HEK293T (cell line): ENCODE results near the gene RBCK1.

ENCODE experiments used
- CTCF ChIA-PET: fragments of 350-600 bp; formaldehyde crosslinking; extraction: SDS; loops from one replicate; lab custom pipeline; 2021; ENCODE audit warnings: antibody characterized with exemption, inconsistent platforms; lab: Yijun Ruan, JAX
- POLR2A ChIA-PET: fragments of 350-600 bp; formaldehyde crosslinking; extraction: SDS; loops from one replicate; lab custom pipeline; 2020; ENCODE audit warnings: antibody characterized with exemption, inconsistent platforms; lab: Yijun Ruan, JAX
- DNase-seq: peaks from one replicate; pipeline ENCODE4 v3.0.0; 2012; ENCODE audit warnings: mixed read lengths; ENCODE audit errors: extremely low spot score
- ARNT ChIP-seq: fragments of 450-650 bp; IDR thresholded peaks from 2 replicates; pipeline ENCODE4 v1.6.1; 2017; ENCODE audit warnings: mild to moderate bottlenecking
- BHLHE40 ChIP-seq: fragments of 450-650 bp; IDR thresholded peaks from 2 replicates; pipeline ENCODE4 v1.6.1; 2016; ENCODE audit warnings: mild to moderate bottlenecking, moderate library complexity, borderline replicate concordance
- CTBP1 ChIP-seq: fragments of 450-650 bp; IDR thresholded peaks from 2 replicates; pipeline ENCODE4 v1.6.1; 2016; ENCODE audit warnings: borderline replicate concordance
- ELF4 ChIP-seq: fragments of 450-650 bp; IDR thresholded peaks from 2 replicates; pipeline ENCODE4 v1.6.1; 2017; ENCODE audit warnings: antibody characterized with exemption
- FOXA1 ChIP-seq: fragments of 450-650 bp; IDR thresholded peaks from 2 replicates; pipeline ENCODE4 v1.6.1; 2016; ENCODE audit warnings: mild to moderate bottlenecking
- FOXK2 ChIP-seq: fragments of 450-650 bp; IDR thresholded peaks from 2 replicates; pipeline ENCODE4 v1.6.1; 2016; ENCODE audit warnings: mild to moderate bottlenecking
- FOXM1 ChIP-seq: fragments of 450-650 bp; IDR thresholded peaks from 2 replicates; pipeline ENCODE4 v1.6.1; 2017; ENCODE audit warnings: mild to moderate bottlenecking, borderline replicate concordance
- HDGF ChIP-seq: fragments of 450-650 bp; IDR thresholded peaks from 2 replicates; pipeline ENCODE4 v1.6.1; 2017; ENCODE audit warnings: antibody characterized with exemption, borderline replicate concordance
- L3MBTL2 ChIP-seq: fragments of 450-650 bp; conservative IDR thresholded peaks from 2 replicates; pipeline ENCODE4 v1.6.1; 2016; ENCODE audit warnings: mild to moderate bottlenecking
- LEF1 ChIP-seq: fragments of 450-650 bp; IDR thresholded peaks from 2 replicates; pipeline ENCODE4 v1.6.1; 2017; ENCODE audit warnings: mild to moderate bottlenecking, borderline replicate concordance
- NFRKB ChIP-seq: fragments of 450-650 bp; IDR thresholded peaks from 2 replicates; pipeline ENCODE4 v1.6.1; 2016; ENCODE audit warnings: mild to moderate bottlenecking, moderate library complexity
- PKNOX1 ChIP-seq: fragments of 450-650 bp; IDR thresholded peaks from 2 replicates; pipeline ENCODE4 v1.6.1; 2016
- SP1 ChIP-seq: fragments of 450-650 bp; IDR thresholded peaks from 2 replicates; pipeline ENCODE4 v1.6.1; 2017
- SUZ12 ChIP-seq: fragments of 450-650 bp; IDR thresholded peaks from 2 replicates; pipeline ENCODE4 v1.6.1; 2016; ENCODE audit warnings: mild to moderate bottlenecking
- TARDBP ChIP-seq: fragments of 450-650 bp; IDR thresholded peaks from 2 replicates; pipeline ENCODE4 v1.6.1; 2016
- ZNF384 ChIP-seq: fragments of 450-650 bp; IDR thresholded peaks from 2 replicates; pipeline ENCODE4 v1.6.1; 2016

Gene RBCK1

GRCh38 chr20:400454-401275 lies 7.4 kb upstream of the RBCK1 start:
- CTCF ChIA-PET: no interaction called here

GRCh38 chr20:401682-402495 lies 6.2 kb upstream of the RBCK1 start:
- TF ChIP-seq FOXK2: no peak
- no peak for TF ChIP-seq ARNT
- CTCF ChIA-PET: interaction anchor here (0.6 kb wide), 1 partner anchor 782 kb away, joined by 3 read pairs; no protein-coding TSS in a partner anchor
- DNase-seq: no peak
- POLR2A ChIA-PET: no interaction called here

More at GRCh38 chr20:400454-401275, 7.4 kb upstream of the RBCK1 start:
- TF ChIP-seq ARNT (no peak), ZNF384 (no peak), CTBP1 (no peak), BHLHE40 (no peak), TARDBP (no peak), FOXA1 (no peak), LEF1 (no peak), FOXK2 (no peak), FOXM1 (no peak), PKNOX1 (no peak), L3MBTL2 (no peak), SUZ12 (no peak), HDGF (no peak), ELF4 (no peak)
- DNase-seq: no peak
- POLR2A ChIA-PET: no interaction called here

- POLR2A ChIA-PET: no interaction called here
- no peak for DNase-seq
- CTCF ChIA-PET: no interaction called here
- TF ChIP-seq LEF1 (no peak), SUZ12 (no peak), ELF4 (no peak), SP1 (no peak), FOXM1 (no peak), BHLHE40 (no peak), PKNOX1 (no peak), L3MBTL2 (no peak), ZNF384 (no peak), HDGF (no peak)
Observed at GRCh38 chr20:402496-402885, 5.6 kb upstream of the RBCK1 start.

- DNase-seq: no peak
- TF ChIP-seq SUZ12: no peak
- TF ChIP-seq ARNT: no peak
- TF ChIP-seq TARDBP: no peak
- TF ChIP-seq HDGF: no peak
- no peak for TF ChIP-seq LEF1
- no peak for TF ChIP-seq ZNF384
- no peak for TF ChIP-seq CTBP1
- no peak for TF ChIP-seq FOXA1
- TF ChIP-seq ELF4: no peak
- TF ChIP-seq SP1: no peak
- no peak for TF ChIP-seq FOXK2
- TF ChIP-seq PKNOX1: no peak
- no peak for TF ChIP-seq FOXM1
- TF ChIP-seq BHLHE40: no peak
- TF ChIP-seq L3MBTL2: no peak
- TF ChIP-seq NFRKB: no peak
- ChIA-PET POLR2A (no interaction called here), CTCF (no interaction called here)
Observed at GRCh38 chr20:402898-403581, 5.1 kb upstream of the RBCK1 start.

GRCh38 chr20:403582-403957 lies 4.5 kb upstream of the RBCK1 start:
- DNase-seq: no peak
- ChIA-PET POLR2A (no interaction called here), CTCF (interaction anchor here (0.6 kb wide), 1 partner anchor 72 kb away, joined by 3 read pairs; no protein-coding TSS in a partner anchor)
- TF ChIP-seq LEF1 (no peak), TARDBP (no peak), SP1 (no peak), CTBP1 (no peak)
